GM19023 (cell line): Measurements from ENCODE around the gene TBC1D13.
"Not testable (repeated sequence)": the region's sequence is repeated elsewhere in the genome, so short reads cannot be mapped to it uniquely, and the experiment has no call there.

ENCODE experiments used
- ATAC-seq: cut with Tn5 transposase; IDR thresholded peaks from one replicate; pipeline ENCODE4 v1.9.1; 2021; ENCODE audit warnings: mild to moderate bottlenecking, moderate library complexity; ENCODE audit not compliant: unreplicated experiment

The TBC1D13 gene

GRCh38 chr9:128843171-128843570, 56.1 kb downstream of the TBC1D13 start:
- ATAC-seq = not testable (repeated sequence)

- no peak for ATAC-seq
Measured at GRCh38 chr9:128845186-128845931, 58.3 kb downstream of the TBC1D13 start.

- ATAC-seq = no peak
Measured at GRCh38 chr9:128846680-128847030, 59.6 kb downstream of the TBC1D13 start.

- ATAC-seq = no peak
Measured at GRCh38 chr9:128847803-128848202, 60.8 kb downstream of the TBC1D13 start.

GRCh38 chr9:128851024-128851423, 64.0 kb downstream of the TBC1D13 start:
- ATAC-seq = not testable (repeated sequence)

GRCh38 chr9:128851779-128852600, 64.9 kb downstream of the TBC1D13 start:
- ATAC-seq = not testable (repeated sequence)

- not testable (repeated sequence) for ATAC-seq
Measured at GRCh38 chr9:128852646-128853045, 65.6 kb downstream of the TBC1D13 start.

GRCh38 chr9:128854454-128854853, 67.4 kb downstream of the TBC1D13 start:
- ATAC-seq = not testable (repeated sequence)

GRCh38 chr9:128858476-128858875, 71.4 kb downstream of the TBC1D13 start:
- not testable (repeated sequence) for ATAC-seq
